B cell (primary cell): ENCODE measurements around the gene CDKAL1.

Source experiments
- CTCF ChIP-seq: fragments of 200-600 bp; IDR thresholded peaks from one replicate; pipeline ENCODE4 v1.8.0; 2022; ENCODE audit warnings: antibody characterized with exemption, mild to moderate bottlenecking
- EZH2 ChIP-seq: IDR thresholded peaks from 2 replicates; pipeline ENCODE4 v1.6.1; 2012; ENCODE audit warnings: borderline replicate concordance, low read depth, mild to moderate bottlenecking, moderate library complexity, low read length; ENCODE audit not compliant: insufficient read depth, poor library complexity, severe bottlenecking

GRCh38 chr6:21107796-21108195 is 573.5 kb downstream of the CDKAL1 start:
- TF ChIP-seq CTCF (no peak), EZH2 (no peak)
